ENCODE data around the gene PTPRN2. TPM values are rescaled to one million over a fixed set of nuclear protein-coding genes. Genes with fewer than 3 reads are reported as not detected.

PTPRN2 gene
- polyA plus RNA-seq, 3 donors = 6.8 to 7.9 (median 7.2) TPM

DNA sequence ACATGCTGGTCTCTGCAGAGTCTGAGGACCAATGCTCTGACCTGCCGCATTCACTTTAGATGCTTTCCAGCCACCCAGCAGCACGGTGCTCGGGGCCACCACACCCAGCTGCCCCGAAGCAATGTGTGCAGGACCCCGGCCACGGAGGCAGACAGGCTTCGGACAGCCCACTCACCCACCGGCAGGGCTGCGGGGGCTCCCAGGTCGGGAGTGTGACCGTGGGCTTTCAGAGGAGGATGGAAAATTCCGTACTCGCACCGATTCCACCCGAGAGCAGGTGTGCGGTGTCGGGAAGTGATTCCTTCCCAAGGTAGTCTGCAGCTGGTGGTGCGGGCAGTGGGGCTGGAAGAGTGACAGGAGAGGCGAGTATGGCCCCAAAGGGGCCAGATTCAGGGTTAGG lies 1059.9 kb downstream of the PTPRN2 start:
- no peak for DNase-seq (ENCODE audit: low read depth in 3 of 3, low spot score in 2 of 3)

DNA sequence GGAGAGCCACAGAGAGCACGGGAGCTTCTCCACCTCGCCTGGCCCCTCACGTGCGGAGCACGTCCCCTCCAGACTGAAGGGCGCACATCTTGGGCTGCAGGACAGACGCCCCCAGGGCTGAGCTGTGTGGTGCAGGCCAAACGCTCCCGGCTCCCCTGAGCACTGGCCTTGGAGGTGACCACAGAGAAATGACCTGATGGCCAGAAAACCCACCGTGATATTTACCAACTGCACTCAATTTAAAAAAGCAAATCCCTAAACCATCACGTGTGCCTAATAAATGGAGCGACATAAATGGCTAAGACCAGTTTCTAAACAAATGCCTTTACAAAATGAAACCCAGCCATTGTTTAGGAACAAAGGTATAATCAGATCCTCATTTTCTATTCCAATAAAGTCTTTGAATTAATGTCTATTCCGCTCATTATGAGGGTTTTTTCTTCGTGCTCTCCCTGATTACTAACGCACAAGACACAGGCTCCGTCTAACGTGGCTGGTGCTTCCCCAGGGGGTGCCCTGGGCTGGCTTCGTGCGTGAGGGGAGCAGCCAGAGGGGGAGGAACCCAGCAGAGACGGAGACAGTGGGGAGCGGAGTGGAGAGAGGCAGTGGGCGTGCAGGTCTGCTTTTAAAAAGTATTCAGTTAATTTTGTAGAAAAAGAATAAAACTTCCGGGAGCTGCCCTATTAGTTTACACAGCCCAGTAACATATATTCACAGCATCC lies 1060.5 kb downstream of the PTPRN2 start:
- no peak for DNase-seq (ENCODE audit: low read depth in 3 of 3, low spot score in 2 of 3)

DNA sequence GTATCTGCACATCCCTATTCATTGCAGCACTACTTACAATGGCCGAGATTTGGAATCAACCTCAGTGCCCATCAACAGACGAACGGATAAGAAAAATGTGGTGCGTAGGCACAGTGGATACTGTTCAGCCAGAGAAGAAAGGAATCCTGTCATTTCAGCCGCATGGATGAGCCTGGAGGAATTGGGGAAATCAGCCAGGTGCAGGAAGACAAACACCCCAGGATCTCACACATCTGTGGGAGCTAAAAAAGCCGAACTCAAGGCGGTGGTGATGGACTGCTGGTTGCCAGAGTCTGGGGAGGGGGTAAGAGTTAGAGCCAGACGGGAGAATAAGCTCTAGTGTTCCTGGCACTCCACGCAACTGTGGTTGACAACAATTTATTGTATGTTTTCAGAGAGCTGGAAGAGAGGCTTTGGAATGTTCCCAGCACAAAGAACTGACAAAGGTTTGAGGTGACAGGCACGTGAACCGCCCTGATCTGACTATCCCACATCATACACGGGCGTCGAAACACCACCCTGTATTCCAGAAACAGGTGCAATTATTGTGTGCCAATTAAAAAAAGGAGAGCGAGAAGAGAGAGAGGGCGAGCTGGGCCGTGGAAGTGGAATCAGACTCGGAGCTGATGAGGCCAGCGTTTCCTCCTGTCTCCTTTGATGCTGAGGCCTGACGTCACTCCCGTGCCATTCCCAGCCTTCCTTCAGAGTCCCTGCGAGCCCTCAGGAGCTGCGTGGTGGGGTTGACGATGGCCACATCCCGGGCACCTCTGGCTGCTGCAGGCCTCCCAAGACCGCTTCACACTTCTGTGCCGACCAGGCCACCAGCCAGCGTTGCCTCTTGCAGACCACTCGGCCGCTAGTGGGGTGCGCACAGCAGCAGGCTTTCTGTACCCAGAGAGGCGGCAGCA lies 1061.4 kb downstream of the PTPRN2 start:
- no peak for DNase-seq (ENCODE audit: low read depth in 3 of 3, low spot score in 2 of 3)

DNA sequence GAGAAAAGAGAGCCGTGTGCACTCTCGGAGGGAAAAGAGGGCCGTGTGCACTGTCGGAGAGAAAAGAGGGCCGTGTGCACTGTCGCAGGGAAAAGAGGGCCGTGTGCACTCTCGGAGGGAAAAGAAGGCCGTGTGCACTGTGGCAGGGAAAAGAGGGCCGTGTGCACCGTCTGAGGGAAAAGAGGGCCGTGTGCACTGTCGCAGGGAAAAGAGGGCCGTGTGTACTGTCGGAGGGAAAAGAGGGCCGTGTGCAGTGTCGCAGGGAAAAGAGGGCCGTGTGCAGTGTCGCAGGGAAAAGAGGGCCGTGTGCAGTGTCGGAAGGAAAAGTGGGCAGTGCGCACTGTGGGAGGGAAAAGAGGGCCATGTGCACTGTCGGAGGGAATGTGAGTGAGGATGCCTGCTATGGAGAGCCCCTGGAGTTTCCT lies 1062.1 kb downstream of the PTPRN2 start:
- no peak for DNase-seq (ENCODE audit: low read depth in 3 of 3, low spot score in 2 of 3)

DNA sequence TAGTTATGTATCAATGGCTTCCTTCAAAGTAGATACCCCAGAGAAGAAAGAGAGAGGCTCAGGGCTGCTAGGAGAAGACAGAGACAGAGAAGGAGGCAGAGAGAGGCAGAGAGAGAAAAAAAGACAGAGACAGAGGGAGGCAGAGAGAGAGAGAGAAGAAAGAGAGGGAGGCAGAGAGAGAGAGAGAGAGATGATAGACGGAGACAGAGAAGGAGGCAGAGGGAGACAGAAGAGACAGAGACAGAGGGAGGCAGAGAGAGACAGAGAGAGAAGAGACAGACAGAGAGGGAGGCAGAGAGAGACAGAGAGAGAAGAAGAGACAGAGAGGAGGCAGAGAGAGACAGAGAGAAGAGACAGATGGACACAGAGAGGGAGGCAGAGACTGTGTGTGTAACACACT lies 1062.9 kb downstream of the PTPRN2 start:
- no peak for DNase-seq (ENCODE audit: low read depth in 3 of 3, low spot score in 2 of 3)

DNA sequence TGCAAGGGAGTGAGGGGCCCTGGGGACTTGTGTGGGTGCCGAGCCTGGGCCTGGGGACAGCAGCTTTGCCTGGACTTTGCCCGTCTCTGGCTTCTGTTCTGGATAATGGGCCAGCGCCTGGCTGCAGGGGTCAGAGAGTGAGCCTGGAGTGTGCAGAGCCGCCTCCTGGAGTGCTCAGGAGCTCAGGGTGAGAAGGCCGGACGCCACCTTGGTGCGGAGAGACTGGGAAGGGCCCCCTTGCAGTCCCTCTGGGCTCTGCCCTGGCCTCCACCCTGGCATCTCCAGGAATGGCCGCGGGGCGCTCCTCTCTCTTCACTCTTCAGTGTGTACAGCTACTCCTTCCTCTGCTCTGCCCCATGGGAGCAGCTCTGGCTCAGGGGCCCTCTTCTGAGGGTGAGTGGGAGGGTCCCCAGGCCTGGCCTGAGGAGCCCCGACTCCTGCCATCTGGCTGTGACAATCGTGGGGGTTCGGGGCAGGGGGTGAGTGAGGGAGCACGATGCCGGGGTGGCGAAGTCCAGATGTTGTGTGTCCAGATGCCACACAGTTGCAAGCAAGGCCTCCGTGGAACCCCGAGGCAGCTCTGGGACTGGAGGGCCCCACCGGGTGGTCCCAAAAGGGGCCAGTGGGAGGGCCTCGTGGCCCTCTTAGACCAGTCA lies 1063.7 kb downstream of the PTPRN2 start:
- DNase-seq (ENCODE audit: low read depth in 3 of 3, low spot score in 2 of 3) = no peak

DNA sequence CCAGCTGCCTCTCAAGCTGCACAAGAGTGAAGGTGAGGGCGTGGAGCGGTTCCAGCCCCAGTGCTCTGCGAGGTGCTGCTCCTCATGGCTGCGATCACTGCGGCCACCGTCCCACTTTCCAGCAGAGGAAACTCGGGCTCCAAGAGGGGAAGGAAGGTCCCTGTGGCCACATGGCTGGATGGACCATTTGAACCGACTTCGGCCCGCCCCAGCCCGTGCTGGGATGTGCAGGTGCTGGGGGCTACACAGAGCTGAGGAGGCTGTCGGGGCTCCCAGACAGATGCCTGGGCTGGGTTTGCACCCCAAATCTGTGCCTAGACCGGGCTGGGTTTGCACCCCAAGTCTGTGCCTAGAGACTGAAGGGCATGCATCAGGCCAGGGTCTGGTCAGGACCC lies 1064.3 kb downstream of the PTPRN2 start:
- DNase-seq (ENCODE audit: low read depth in 3 of 3, low spot score in 2 of 3) = no peak

DNA sequence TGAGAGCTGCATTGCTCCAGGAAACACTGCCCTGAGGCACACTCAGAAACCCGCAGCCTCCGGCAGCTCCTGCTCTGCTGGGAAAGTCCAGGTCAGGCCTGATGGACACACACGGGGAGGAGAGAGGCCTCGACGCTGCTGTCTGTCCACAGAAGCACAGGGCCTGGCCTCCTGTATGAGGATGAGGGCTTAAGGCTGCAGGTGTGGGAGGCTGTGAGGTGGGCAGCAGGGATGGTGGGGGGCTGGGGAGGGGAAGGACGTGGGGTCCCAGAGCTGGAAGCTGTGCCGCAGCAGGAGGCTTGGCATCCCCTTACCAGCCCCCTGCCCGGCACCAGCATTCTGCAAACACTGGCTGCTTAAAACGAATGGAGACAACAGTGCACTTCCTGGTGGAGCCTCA lies 1064.7 kb downstream of the PTPRN2 start:
- no peak for DNase-seq (ENCODE audit: low read depth in 3 of 3, low spot score in 2 of 3)

DNA sequence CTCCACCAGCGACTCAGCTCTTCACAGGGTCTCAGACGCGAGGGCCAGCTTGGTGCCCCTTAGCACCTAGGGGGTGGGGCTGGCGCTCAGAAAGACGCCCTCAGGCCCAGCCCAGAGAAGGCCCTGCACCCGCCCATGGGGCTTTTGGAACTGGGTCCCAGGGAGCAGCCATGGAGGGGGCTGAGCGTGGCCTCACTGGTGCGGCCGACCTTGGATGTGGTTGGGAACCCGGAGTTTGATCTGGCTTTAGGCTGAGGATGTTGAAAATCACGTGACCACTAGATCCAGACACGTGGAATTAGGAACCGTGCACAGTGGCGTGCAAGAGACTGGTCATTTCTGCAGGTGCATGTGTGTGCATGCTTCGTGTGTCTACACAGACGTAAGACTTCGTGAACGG lies 1065.4 kb downstream of the PTPRN2 start:
- no peak for DNase-seq (ENCODE audit: low read depth in 3 of 3, low spot score in 2 of 3)

DNA sequence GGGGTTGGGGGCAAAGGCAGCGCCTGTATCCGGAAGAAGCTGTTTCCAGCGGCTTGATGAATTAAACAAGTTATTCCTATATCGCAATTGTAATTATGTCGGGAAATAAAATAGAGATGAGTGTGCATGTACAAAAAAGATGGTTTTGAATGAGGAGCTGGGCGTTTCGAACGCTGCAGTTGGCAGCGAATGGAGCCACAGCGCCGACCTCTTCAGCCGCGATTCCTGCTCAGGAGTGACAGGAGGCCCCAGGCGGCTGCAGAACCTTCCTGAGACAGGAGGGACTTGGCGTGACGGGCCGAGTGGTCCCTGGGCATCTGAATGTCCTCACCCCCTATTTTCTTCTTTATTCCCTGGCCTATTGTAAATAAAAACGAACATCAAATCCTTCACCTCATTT lies 1065.9 kb downstream of the PTPRN2 start:
- DNase-seq (ENCODE audit: low read depth in 3 of 3, low spot score in 2 of 3) = no peak

DNA sequence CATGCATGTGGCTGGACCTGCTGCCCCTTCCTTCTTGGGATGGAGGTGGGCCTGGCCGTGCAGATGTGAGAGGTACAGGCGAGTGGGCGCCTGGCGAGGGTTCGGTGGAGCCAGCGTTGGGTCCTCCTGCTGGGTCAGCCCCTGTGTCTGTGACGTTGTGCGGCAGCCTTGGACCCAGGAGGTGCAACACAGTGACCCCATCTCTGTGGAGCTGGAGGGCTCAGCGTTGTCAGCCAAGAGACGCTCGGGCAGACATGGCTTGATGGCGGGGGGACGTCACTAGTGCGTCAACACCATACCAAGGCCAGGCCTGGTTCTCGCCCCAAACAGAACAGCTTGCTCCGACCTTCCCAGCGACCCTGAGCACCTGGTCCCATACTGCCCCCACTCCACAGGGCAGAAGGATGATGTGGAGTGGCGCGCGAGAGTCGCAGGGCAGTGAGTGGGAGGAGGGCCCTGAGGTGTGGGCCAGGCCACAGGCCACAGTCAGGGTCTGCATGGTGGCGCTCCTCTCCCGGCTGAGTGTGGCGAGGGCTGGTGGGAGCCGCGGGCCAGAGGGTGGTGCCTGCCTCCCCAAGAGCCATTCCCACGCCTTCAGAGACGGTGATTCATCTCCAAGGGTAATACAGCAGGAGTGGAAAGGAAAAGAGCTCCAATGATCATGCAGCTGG lies 1066.4 kb downstream of the PTPRN2 start:
- no peak for DNase-seq (ENCODE audit: low read depth in 3 of 3, low spot score in 2 of 3)

DNA sequence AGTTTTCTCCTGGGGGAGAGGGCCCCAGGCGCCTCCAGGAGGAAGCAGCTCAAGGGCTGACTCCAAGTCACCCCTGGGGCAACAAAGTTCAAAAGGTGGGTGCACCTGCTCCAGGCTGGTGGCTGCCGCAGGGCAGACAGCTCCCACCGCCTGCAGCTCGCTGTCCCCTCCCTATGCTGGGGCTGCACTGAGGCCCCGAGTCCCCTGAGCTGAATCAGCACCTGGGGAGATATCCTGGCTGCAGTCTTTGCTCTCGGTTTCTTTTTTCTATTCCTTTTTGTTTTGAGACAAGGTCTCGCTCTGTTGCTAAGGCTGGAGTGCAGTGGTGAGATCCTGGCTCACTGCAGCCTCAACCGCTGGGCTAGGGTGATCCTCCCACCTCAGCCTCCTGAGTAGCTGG lies 1067.4 kb downstream of the PTPRN2 start:
- DNase-seq (ENCODE audit: low read depth in 3 of 3, low spot score in 2 of 3) = no peak

DNA sequence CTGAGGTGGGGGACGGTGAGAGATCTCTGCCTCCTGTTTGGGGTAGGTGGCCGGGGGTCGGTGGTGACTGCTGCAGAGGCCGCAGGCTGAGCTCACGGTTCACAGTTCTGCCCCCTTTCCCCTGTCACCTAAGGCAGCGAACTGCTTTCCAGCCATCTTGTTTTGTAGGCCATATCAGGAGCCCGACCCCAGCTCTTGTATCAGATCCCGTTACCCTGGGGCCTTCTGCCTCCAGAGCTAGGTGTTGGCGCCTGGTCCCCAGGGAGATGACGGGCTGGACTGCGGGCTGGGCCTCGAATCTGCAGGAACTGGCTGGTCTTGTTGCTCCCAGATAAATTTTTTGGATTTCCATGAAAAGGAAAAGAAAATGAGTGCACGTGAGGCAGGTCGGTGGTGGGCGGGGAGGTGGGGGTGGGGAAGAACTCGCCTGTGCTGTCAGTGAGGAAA lies 1067.8 kb downstream of the PTPRN2 start:
- DNase-seq (ENCODE audit: low read depth in 3 of 3, low spot score in 2 of 3) = no peak

DNA sequence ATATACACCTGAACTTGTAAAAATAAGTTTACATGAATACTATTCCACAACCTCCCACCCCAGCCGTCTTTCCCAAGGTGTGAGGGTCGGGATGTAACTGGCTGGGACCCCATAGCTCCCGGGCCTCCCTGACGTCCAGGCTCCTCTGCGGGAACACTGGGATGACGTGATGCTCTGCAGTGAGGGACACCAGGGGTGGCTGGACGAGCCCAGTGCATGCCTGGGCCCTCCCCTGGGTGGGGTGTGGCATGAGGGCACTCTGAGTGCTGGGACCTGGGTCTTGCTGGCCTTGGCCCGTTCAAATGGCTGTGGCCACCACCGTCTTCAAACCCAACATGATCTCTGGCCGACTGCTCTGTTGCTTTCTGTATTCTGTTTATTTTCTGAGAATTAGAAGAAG lies 1068.4 kb downstream of the PTPRN2 start:
- no peak for DNase-seq (ENCODE audit: low read depth in 3 of 3, low spot score in 2 of 3)

DNA sequence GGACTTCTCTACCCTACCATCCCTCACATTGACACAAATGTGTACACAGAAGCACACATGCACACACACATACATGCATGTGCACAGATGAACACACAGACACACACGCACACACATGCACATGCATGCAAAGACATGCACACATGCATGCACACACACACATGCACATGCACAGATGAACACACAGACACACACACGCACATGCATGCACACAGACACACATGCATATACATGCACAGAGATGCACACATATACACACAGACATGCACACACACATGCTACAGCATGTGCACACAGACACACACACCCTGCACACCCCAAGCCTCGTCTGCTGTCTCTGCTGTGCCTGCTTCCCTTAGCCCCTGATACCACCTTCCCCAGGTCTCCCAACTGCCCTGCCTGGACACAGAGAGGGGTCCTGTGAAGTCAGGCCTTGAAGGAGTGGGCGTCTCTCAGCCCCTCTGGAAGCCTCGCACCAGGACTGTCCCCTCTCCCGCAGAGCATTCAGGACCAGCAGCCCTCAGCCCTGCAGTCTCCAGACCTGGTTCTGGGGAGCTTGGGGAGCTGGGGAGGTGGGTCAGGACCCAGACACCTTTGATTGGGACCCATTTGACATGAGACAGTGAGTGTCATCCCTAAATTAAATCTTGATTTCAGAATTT lies 1069.0 kb downstream of the PTPRN2 start:
- DNase-seq (ENCODE audit: low read depth in 3 of 3, low spot score in 2 of 3) = no peak

DNA sequence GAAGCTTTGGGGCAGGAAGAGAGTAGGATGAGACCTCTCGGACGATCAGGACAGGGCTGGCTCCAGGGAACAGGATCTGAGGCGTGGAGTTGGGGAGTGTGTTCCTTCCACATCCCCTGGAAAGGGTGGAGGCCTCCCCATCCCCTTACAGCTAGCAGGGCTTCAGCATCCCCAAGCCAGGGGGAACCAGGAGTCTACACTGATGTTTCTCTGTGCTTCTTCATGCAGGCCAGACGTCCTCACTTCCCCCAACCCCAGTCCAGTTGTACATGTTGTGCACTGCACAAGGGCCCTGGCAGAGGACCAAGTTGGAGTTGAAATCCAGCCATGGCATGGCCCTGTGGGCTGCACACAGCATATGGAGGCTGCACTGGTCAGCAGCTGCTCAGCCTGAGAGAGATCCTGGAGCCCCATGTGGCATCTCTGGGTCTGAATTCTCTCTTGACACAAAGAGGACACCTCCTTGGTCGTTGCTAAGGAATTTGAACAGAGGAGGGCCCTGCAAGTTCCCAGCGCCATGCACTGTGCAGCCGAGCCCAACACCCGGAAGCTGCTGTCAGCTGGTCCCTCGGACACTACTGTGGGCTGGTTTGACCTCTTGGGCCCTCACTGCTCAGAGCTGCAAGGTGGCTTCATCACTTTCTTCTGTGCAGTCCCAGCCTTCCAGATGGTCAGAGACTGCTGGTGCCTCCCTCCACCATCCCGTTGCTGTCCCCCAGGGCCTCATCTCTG lies 1069.7 kb downstream of the PTPRN2 start:
- no peak for DNase-seq (ENCODE audit: low read depth in 3 of 3, low spot score in 2 of 3)

DNA sequence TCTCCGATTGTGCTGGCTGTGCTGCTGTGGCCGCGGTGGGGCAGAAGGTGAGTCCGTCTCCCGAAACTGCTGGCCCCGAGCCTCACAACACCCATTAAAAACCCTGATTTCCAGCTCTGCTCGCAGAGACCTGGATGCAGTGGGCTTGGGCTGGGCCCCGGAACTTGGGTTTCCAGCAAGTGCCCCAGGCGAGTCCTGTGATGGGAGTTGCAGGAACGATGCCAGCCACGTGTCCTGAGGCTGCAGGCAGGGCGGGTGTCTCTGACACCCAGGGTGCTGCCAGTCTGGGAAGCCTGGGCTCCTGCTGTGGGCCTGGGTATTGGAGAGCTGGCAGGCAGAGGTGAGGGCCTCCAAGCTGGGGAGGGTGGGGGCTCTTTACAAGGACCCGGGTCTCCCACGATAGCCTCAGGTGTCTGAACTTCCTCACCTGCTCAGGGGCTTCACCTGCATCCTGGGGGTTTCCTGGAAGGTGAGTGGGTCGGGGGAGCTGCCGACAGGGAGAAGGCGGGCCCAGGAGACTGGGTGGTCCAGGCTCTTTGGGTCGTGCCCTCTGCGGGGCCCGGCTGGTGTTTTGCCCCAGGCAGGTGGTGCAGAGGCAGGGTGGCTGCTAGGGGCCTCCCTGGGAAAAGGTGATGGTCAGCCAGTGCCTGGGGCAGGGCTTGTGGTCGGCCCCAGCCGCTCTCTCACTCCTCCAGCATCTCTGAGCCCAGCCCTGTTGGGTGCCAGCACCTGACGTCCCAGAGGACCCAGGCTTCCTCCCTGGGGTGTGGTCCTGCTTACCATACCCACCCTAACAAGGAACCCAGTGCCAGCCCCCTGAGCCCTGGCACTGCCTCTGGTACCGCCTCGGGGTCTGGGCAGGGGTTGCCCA lies 1070.5 kb downstream of the PTPRN2 start:
- no peak for DNase-seq (ENCODE audit: low read depth in 3 of 3, low spot score in 2 of 3)

DNA sequence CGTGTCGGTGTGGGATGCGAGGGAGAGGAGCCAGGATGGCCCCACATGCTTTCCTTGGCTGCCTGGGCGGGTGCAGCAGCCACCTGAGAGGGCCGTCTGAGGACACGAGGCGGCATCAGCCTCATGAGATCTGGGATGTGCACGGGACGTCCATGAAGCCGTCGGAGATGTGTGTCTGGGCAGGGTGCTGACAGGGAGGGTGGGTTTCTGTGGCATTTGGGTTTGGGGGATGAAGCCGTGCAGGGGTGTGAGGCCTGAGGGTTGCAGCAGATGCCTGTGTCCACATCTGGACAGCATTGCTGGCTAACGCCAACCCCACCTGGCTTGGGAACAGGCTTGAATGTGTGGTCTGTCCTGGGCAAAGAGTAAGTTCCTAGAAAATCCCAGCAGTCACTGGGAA lies 1071.3 kb downstream of the PTPRN2 start:
- no peak for DNase-seq (ENCODE audit: low read depth in 3 of 3, low spot score in 2 of 3)

Measured in right renal cortex interstitium (tissue), 3 donors.